H9 (cell line): ENCODE data around the gene ZNF445. TPM values are rescaled to one million over a fixed set of nuclear protein-coding genes. Genes with fewer than 3 reads are reported as not detected.

ENCODE experiments used
- DNase-seq: peaks from one replicate; pipeline ENCODE4 v3.0.0-alpha.2; 2017
- H2AFZ ChIP-seq: one replicate; pipeline ENCODE4 v1.6.1; 2013; ENCODE audit warnings: mild to moderate bottlenecking, low read length, control low read depth, moderate library complexity
- H2AK5ac ChIP-seq: 2 replicates; pipeline ENCODE4 v1.6.1; 2013; ENCODE audit warnings: low read length, control low read depth, mixed read lengths; ENCODE audit not compliant: insufficient read length
- H2BK120ac ChIP-seq: one replicate; pipeline ENCODE4 v1.6.1; 2013; ENCODE audit warnings: low read depth, mild to moderate bottlenecking, low read length, control low read depth, inconsistent platforms; ENCODE audit not compliant: poor library complexity, severe bottlenecking
- H2BK12ac ChIP-seq: 2 replicates; pipeline ENCODE4 v1.6.1; 2013; ENCODE audit warnings: low read length, control low read depth, mixed read lengths, low read depth; ENCODE audit not compliant: insufficient read length
- H2BK15ac ChIP-seq: 2 replicates; pipeline ENCODE4 v1.6.1; 2013; ENCODE audit warnings: low read depth, low read length, control low read depth
- H2BK20ac ChIP-seq: one replicate; pipeline ENCODE4 v1.6.1; 2013; ENCODE audit warnings: low read depth, mild to moderate bottlenecking, low read length, control low read depth, inconsistent platforms; ENCODE audit not compliant: poor library complexity, severe bottlenecking
- H2BK5ac ChIP-seq: 2 replicates; pipeline ENCODE4 v1.6.1; 2013; ENCODE audit warnings: low read length, control low read depth, mixed read lengths; ENCODE audit not compliant: insufficient read length
- H3K14ac ChIP-seq: 2 replicates; pipeline ENCODE4 v1.6.1; 2013; ENCODE audit warnings: low read length, control low read depth; ENCODE audit not compliant: insufficient read depth
- H3K18ac ChIP-seq: 2 replicates; pipeline ENCODE4 v1.6.1; 2013; ENCODE audit warnings: low read depth, mild to moderate bottlenecking, mixed read lengths, low read length, control low read depth; ENCODE audit not compliant: insufficient read length
- H3K23ac ChIP-seq: 2 replicates; pipeline ENCODE4 v1.6.1; 2013; ENCODE audit warnings: low read length, control low read depth, mixed read lengths, low read depth; ENCODE audit not compliant: insufficient read length
- H3K23me2 ChIP-seq: 2 replicates; pipeline ENCODE4 v1.6.1; 2013; ENCODE audit warnings: low read depth, mild to moderate bottlenecking, mixed read lengths, low read length, control low read depth; ENCODE audit not compliant: insufficient read length, poor library complexity, severe bottlenecking
- H3K27ac ChIP-seq: 2 replicates; pipeline ENCODE4 v1.5.1; 2013; ENCODE audit warnings: low read length, control low read depth, mixed read lengths, low read depth; ENCODE audit not compliant: insufficient read length
- H3K27me3 ChIP-seq: 2 replicates; pipeline ENCODE4 v1.6.1; 2013; ENCODE audit warnings: low read length, control low read depth, inconsistent platforms; ENCODE audit not compliant: insufficient read depth
- H3K4ac ChIP-seq: 2 replicates; pipeline ENCODE4 v1.6.1; 2013; ENCODE audit warnings: low read depth, mild to moderate bottlenecking, control low read depth, inconsistent platforms, low read length, moderate library complexity
- H3K4me1 ChIP-seq: 2 replicates; pipeline ENCODE4 v1.6.1; 2013; ENCODE audit warnings: low read length, control low read depth, inconsistent platforms; ENCODE audit not compliant: insufficient read depth
- H3K4me2 ChIP-seq: 2 replicates; pipeline ENCODE4 v1.6.1; 2013; ENCODE audit warnings: low read length, control low read depth, mixed read lengths; ENCODE audit not compliant: insufficient read length, insufficient read depth
- H3K56ac ChIP-seq: 2 replicates; pipeline ENCODE4 v1.6.1; 2013; ENCODE audit warnings: low read depth, mild to moderate bottlenecking, mixed read lengths, low read length, control low read depth; ENCODE audit not compliant: insufficient read length
- H3K79me1 ChIP-seq: 2 replicates; pipeline ENCODE4 v1.6.1; 2013; ENCODE audit warnings: low read depth, mild to moderate bottlenecking, moderate library complexity, low read length, control low read depth, inconsistent platforms; ENCODE audit not compliant: insufficient read depth, poor library complexity, severe bottlenecking
- H3K79me2 ChIP-seq: 2 replicates; pipeline ENCODE4 v1.6.1; 2013; ENCODE audit warnings: low read length, control low read depth, inconsistent platforms; ENCODE audit not compliant: insufficient read depth
- H3K9ac ChIP-seq: 2 replicates; pipeline ENCODE4 v1.6.1; 2013; ENCODE audit warnings: low read length, control low read depth, mixed read lengths; ENCODE audit not compliant: insufficient read length; ENCODE audit errors: extremely low read depth
- H3K9me3 ChIP-seq: one replicate; pipeline ENCODE4 v1.6.1; 2013; ENCODE audit warnings: low read depth, low read length, inconsistent platforms; ENCODE audit not compliant: control insufficient read depth
- H3T11ph ChIP-seq: one replicate; pipeline ENCODE4 v1.6.1; 2013; ENCODE audit warnings: mild to moderate bottlenecking, low read length, control low read depth, inconsistent platforms
- H4K20me1 ChIP-seq: one replicate; pipeline ENCODE4 v1.6.1; 2013; ENCODE audit not compliant: control insufficient read depth, insufficient read length, insufficient read depth
- H4K5ac ChIP-seq: 2 replicates; pipeline ENCODE4 v1.6.1; 2013; ENCODE audit warnings: low read depth, mild to moderate bottlenecking, mixed read lengths, low read length, control low read depth; ENCODE audit not compliant: insufficient read length
- H4K8ac ChIP-seq: replicated peaks from 2 replicates; pipeline ENCODE4 v1.6.1; 2013; ENCODE audit warnings: low read length, control low read depth, mixed read lengths, low read depth; ENCODE audit not compliant: insufficient read length
- H4K91ac ChIP-seq: 2 replicates; pipeline ENCODE4 v1.6.1; 2013; ENCODE audit warnings: low read depth, mild to moderate bottlenecking, moderate library complexity, mixed read lengths, low read length, control low read depth; ENCODE audit not compliant: insufficient read length
- H3K27ac Mint-ChIP-seq, 3 experiments: 2 replicates in 2 of 3; 3 replicates in 1 of 3; pipeline ENCODE4 v1.8.0; 2020 to 2021; ENCODE audit warnings: mixed read lengths in 3 of 3, mild to moderate bottlenecking in 1 of 3, moderate library complexity in 1 of 3
- H3K27me3 Mint-ChIP-seq: 2 replicates; pipeline ENCODE4 v1.8.0; 2021; ENCODE audit warnings: low read depth, mild to moderate bottlenecking, moderate library complexity, mixed read lengths
- H3K36me3 Mint-ChIP-seq, 3 experiments: 2 replicates in 2 of 3; 3 replicates in 1 of 3; pipeline ENCODE4 v1.8.0; 2020 to 2021; ENCODE audit warnings: low read depth in 3 of 3, mixed read lengths in 3 of 3; ENCODE audit not compliant: insufficient read depth in 1 of 3
- H3K4me1 Mint-ChIP-seq, 2 experiments: 2 replicates each; pipeline ENCODE4 v1.8.0; 2020; ENCODE audit warnings: mixed read lengths in 2 of 2
- H3K4me3 Mint-ChIP-seq, 2 experiments: 2 replicates in 1 of 2; 3 replicates in 1 of 2; pipeline ENCODE4 v1.8.0; 2020 to 2021; ENCODE audit warnings: mild to moderate bottlenecking in 2 of 2, mixed read lengths in 2 of 2, moderate library complexity in 1 of 2
- H3K9me3 Mint-ChIP-seq, 2 experiments: 2 replicates in 1 of 2; 3 replicates in 1 of 2; pipeline ENCODE4 v1.8.0; 2020; ENCODE audit warnings: mild to moderate bottlenecking in 2 of 2, mixed read lengths in 2 of 2, moderate library complexity in 1 of 2
- WGBS: extraction: QIAGEN DNeasy Blood & Tissue Kit; methylation state at CpG from one replicate; pipeline ENCODE4 v1.1.7; 2013; ENCODE audit warnings: missing lambda C conversion rate, low lambda C conversion rate, mixed read lengths; ENCODE audit not compliant: insufficient read length; ENCODE audit errors: extremely low coverage; 5-methylcytosine and 5-hydroxymethylcytosine counted together
- total RNA-seq: library from RNA; stranded (reverse); gene quantifications from 2 replicates; pipeline ENCODE4 v1.2.1, GENCODE V29; 2021
- TF ChIP-seq, protein P1 (sequence below): fragments of 200-600 bp; sonication (generic); conservative IDR thresholded peaks from 3 replicates; pipeline ENCODE4 v1.8.0; 2021; ENCODE audit warnings: antibody characterized with exemption, mild to moderate bottlenecking

Gene ZNF445
- total RNA-seq, 1 experiment from 2014 or later: 26.0 TPM

DNA sequence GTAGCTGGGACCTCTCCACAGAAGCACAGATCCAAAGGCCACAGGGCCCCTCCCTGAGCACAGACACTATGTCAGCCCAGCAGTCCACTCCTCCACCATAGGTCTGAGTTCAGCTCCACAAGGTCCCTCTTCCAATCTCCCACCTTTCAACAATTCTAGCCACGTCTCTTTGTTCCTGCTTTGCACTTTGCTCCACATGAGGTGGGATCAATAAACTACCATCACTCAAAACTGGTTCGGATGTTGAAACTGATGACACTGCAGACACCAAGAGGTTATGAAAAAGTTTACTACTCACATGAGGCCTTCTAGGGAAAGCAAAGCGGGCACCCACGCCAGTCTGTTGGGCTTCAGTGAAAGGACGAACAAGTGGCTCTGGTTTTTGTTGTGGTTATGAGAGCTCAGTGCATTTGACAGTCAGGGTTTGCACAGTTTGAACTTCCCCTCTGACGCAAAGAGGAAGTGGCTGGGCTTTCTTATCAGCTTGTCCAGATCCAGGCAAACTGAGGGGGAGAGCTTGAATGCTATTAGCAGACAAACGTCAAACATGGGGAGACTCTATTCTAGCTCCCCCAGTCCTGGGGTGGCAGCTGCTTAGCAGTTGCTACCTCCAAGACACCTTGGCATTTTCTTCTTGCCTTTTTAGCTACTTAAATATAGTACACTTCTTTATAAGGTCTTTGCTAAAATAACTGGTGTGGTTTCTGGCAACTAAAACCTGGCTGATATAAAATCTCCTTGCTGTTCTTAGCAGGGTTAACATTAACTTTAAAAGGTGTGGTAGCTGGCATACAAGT, 37.8 kb downstream of the ZNF445 start:
- no peak overlapping the region for H3T11ph ChIP-seq
- Mint-ChIP-seq H3K36me3 (peaks cover 18 to 29% (median 28%) of the 10 kb centered on the region in 3 experiments), H3K4me3 (no peak overlapping the region), H3K4me1 (peaks cover 6% of the 10 kb centered on the region in 2 experiments), H3K9me3 (no peaks in the 10 kb centered on the region), H3K27me3 (no peaks in the 10 kb centered on the region), H3K27ac (peak overlapping the region in 1 of 3 experiments; percentile 78; a peak in 3 of 7 replicates)
- H3K27me3 ChIP-seq: no peaks in the 10 kb centered on the region
- no peaks in the 10 kb centered on the region for H4K20me1 ChIP-seq
- DNase-seq: no peak
- no peak overlapping the region for H2BK12ac ChIP-seq
- H3K23me2 ChIP-seq: no peaks in the 10 kb centered on the region
- WGBS: no CpG with 5 or more reads among the region's 7 CpGs
- no peak overlapping the region for H4K91ac ChIP-seq
- H3K14ac ChIP-seq: no peak overlapping the region
- no peak overlapping the region for H2AK5ac ChIP-seq
- H3K9me3 ChIP-seq: no peaks in the 10 kb centered on the region
- H3K4me1 ChIP-seq: no peaks in the 10 kb centered on the region
- no peak overlapping the region for H3K23ac ChIP-seq
- H4K8ac ChIP-seq: no peak overlapping the region
- no peak overlapping the region for H3K27ac ChIP-seq
- H2AFZ ChIP-seq: no peak overlapping the region
- H3K9ac ChIP-seq: no peak overlapping the region
- no peak overlapping the region for H3K4me2 ChIP-seq
- H3K18ac ChIP-seq: no peak overlapping the region
- H2BK120ac ChIP-seq: no peak overlapping the region
- no peak overlapping the region for H3K56ac ChIP-seq
- no peak overlapping the region for H2BK20ac ChIP-seq
- H3K79me2 ChIP-seq: no peaks in the 10 kb centered on the region
- no peak overlapping the region for H3K4ac ChIP-seq
- H3K79me1 ChIP-seq: no peaks in the 10 kb centered on the region
- no peak overlapping the region for H2BK15ac ChIP-seq
- H4K5ac ChIP-seq: no peak overlapping the region
- TF ChIP-seq, protein P1, sequence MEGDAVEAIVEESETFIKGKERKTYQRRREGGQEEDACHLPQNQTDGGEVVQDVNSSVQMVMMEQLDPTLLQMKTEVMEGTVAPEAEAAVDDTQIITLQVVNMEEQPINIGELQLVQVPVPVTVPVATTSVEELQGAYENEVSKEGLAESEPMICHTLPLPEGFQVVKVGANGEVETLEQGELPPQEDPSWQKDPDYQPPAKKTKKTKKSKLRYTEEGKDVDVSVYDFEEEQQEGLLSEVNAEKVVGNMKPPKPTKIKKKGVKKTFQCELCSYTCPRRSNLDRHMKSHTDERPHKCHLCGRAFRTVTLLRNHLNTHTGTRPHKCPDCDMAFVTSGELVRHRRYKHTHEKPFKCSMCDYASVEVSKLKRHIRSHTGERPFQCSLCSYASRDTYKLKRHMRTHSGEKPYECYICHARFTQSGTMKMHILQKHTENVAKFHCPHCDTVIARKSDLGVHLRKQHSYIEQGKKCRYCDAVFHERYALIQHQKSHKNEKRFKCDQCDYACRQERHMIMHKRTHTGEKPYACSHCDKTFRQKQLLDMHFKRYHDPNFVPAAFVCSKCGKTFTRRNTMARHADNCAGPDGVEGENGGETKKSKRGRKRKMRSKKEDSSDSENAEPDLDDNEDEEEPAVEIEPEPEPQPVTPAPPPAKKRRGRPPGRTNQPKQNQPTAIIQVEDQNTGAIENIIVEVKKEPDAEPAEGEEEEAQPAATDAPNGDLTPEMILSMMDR: no peak
- H2BK5ac ChIP-seq: no peak overlapping the region
